ENCODE results near the gene ADAR. TPM values are rescaled to one million over a fixed set of nuclear protein-coding genes. Genes with fewer than 3 reads are reported as not detected.
"Not testable (repeated sequence)": the region's sequence is repeated elsewhere in the genome, so short reads cannot be mapped to it uniquely, and the experiment has no call there.

The ADAR gene
- total RNA-seq = 100 to 1,000 TPM in 4 of 8 experiments, 10 to 100 TPM in 4; 56.8 to 127 (median 96.1) TPM

GRCh38 chr1:154607609-154608396 is at the start of gene ADAR:
Gene ADAR (minus strand): TSS chr1:154608186. CDS start chr1:154608006, 180 bp downstream.
- in situ Hi-C loops (cut with MboI; ENCODE audit: low pct_unique_long_range_greater_than_20kb in 2 of 9, low sequenced_read_pairs in 9 of 9, unreplicated experiment in 9 of 9) = no loop called here
- WGBS, 10 experiments = 0 to 4% (median 1%) methylated on average over 1 to 28 of the region's 59 CpGs; no CpG with 5 or more reads in 3 of the 10 experiments

GRCh38 chr1:154657556-154657955 is 49.6 kb upstream of the ADAR start:
- Histone ChIP-seq H3K27ac (no peak overlapping the region), H3K4me1 (replicated peaks in 1 of 2) (no peaks in the 10 kb centered on the region), H3K4me3 (no peak overlapping the region)
- in situ Hi-C loops (cut with MboI; ENCODE audit: low pct_unique_long_range_greater_than_20kb in 2 of 9, low sequenced_read_pairs in 9 of 9, unreplicated experiment in 9 of 9) = loop anchor here in 4 of 9 experiments (25.0 kb wide), 2 partner anchors 105 to 230 kb away; no protein-coding TSS in a partner anchor
- WGBS, 10 experiments = 0 to 64% (median 43%) methylated on average over 1 to 2 of the region's 2 CpGs; no CpG with 5 or more reads in 5 of the 10 experiments
- ATAC-seq (replicated peaks in 6 of 8) = no peak

More at GRCh38 chr1:154607609-154608396, at the start of gene ADAR:
- peak; percentile 67 to 89 (median 73) for ATAC-seq (replicated peaks in 6 of 8)
- H3K27ac ChIP-seq = peak within 1 kb of the TSS; percentile 58 to 91
- H3K4me1 ChIP-seq (replicated peaks in 1 of 2) = peaks cover 24 to 25% of the 10 kb centered on the region in 2 donors
- peak within 1 kb of the TSS; percentile 42 to 90 (median 64) for H3K4me3 ChIP-seq

- ATAC-seq (replicated peaks in 6 of 8) = no peak
- Histone ChIP-seq H3K4me3 (no peak overlapping the region), H3K27ac (no peak overlapping the region), H3K4me1 (replicated peaks in 1 of 2) (no peaks in the 10 kb centered on the region)
- in situ Hi-C loops (cut with MboI; ENCODE audit: low pct_unique_long_range_greater_than_20kb in 2 of 9, low sequenced_read_pairs in 9 of 9, unreplicated experiment in 9 of 9) = loop anchor here in 4 of 9 experiments (25.0 kb wide), 2 partner anchors 109 to 234 kb away; no protein-coding TSS in a partner anchor
Measured at GRCh38 chr1:154652893-154653292, 44.9 kb upstream of the ADAR start.

- WGBS, 10 experiments = 86 to 100% (median 96%) methylated on average over 1 to 3 of the region's 3 CpGs
- H3K27ac ChIP-seq; in situ Hi-C loops (cut with MboI; ENCODE audit: low pct_unique_long_range_greater_than_20kb in 2 of 9, low sequenced_read_pairs in 9 of 9, unreplicated experiment in 9 of 9); H3K4me3 ChIP-seq; ATAC-seq (replicated peaks in 6 of 8); H3K4me1 ChIP-seq (replicated peaks in 1 of 2): not testable (repeated sequence)
Measured at GRCh38 chr1:154644724-154645123, 36.7 kb upstream of the ADAR start.

GRCh38 chr1:154641534-154641933 is 33.5 kb upstream of the ADAR start:
- in situ Hi-C loops (cut with MboI; ENCODE audit: low pct_unique_long_range_greater_than_20kb in 2 of 9, low sequenced_read_pairs in 9 of 9, unreplicated experiment in 9 of 9) = no loop called here

GRCh38 chr1:154639876-154640275 is 31.9 kb upstream of the ADAR start:
- Histone ChIP-seq H3K27ac (no peak overlapping the region), H3K4me3 (no peak overlapping the region), H3K4me1 (replicated peaks in 1 of 2) (no peaks in the 10 kb centered on the region)
- in situ Hi-C loops (cut with MboI; ENCODE audit: low pct_unique_long_range_greater_than_20kb in 2 of 9, low sequenced_read_pairs in 9 of 9, unreplicated experiment in 9 of 9) = no loop called here
- ATAC-seq (replicated peaks in 6 of 8) = no peak

More at GRCh38 chr1:154641534-154641933, 33.5 kb upstream of the ADAR start:
- Histone ChIP-seq H3K4me3 (no peak overlapping the region), H3K27ac (no peak overlapping the region), H3K4me1 (replicated peaks in 1 of 2) (no peaks in the 10 kb centered on the region)
- no peak for ATAC-seq (replicated peaks in 6 of 8)
- 22 to 100% (median 91%) methylated on average over 1 of the region's 1 CpG for WGBS, 10 experiments

- H3K4me3 ChIP-seq = no peak overlapping the region
- no peaks in the 10 kb centered on the region for H3K4me1 ChIP-seq (replicated peaks in 1 of 2)
- no peak overlapping the region for H3K27ac ChIP-seq
- ATAC-seq (replicated peaks in 6 of 8) = peak in 3 of 8 experiments; percentile 41 to 91 (median 88)
- in situ Hi-C loops (cut with MboI; ENCODE audit: low pct_unique_long_range_greater_than_20kb in 2 of 9, low sequenced_read_pairs in 9 of 9, unreplicated experiment in 9 of 9) = no loop called here
- 0 to 75% (median 56%) methylated on average over 1 to 2 of the region's 2 CpGs for WGBS, 10 experiments
Measured at GRCh38 chr1:154635171-154635570, 27.2 kb upstream of the ADAR start.

GRCh38 chr1:154629675-154630073 is 21.7 kb upstream of the ADAR start:
- no peak for ATAC-seq (replicated peaks in 6 of 8)
- in situ Hi-C loops (cut with MboI; ENCODE audit: low pct_unique_long_range_greater_than_20kb in 2 of 9, low sequenced_read_pairs in 9 of 9, unreplicated experiment in 9 of 9) = no loop called here
- H3K27ac ChIP-seq = no peak overlapping the region
- H3K4me3 ChIP-seq = no peak overlapping the region
- peaks cover 11 to 12% of the 10 kb centered on the region in 2 donors for H3K4me1 ChIP-seq (replicated peaks in 1 of 2)
- WGBS, 10 experiments = no CpG with 5 or more reads among the region's 1 CpG

- WGBS, 10 experiments = 88 to 100% (median 97%) methylated on average over 1 of the region's 1 CpG; no CpG with 5 or more reads in 6 of the 10 experiments
- in situ Hi-C loops (cut with MboI; ENCODE audit: low pct_unique_long_range_greater_than_20kb in 2 of 9, low sequenced_read_pairs in 9 of 9, unreplicated experiment in 9 of 9) = no loop called here
Measured at GRCh38 chr1:154629061-154629674, 21.2 kb upstream of the ADAR start.

GRCh38 chr1:154628121-154628405 is 20.1 kb upstream of the ADAR start:
- WGBS, 10 experiments = 0 to 38% (median 5%) methylated on average over 2 to 5 of the region's 5 CpGs
- in situ Hi-C loops (cut with MboI; ENCODE audit: low pct_unique_long_range_greater_than_20kb in 2 of 9, low sequenced_read_pairs in 9 of 9, unreplicated experiment in 9 of 9) = no loop called here
- Histone ChIP-seq H3K4me3 (peak overlapping the region; percentile 89 to 100 (median 98)), H3K4me1 (replicated peaks in 1 of 2) (peaks cover 11 to 12% of the 10 kb centered on the region in 2 donors), H3K27ac (peak overlapping the region; percentile 98 to 99)
- ATAC-seq (replicated peaks in 6 of 8) = peak in 3 of 8 experiments; percentile 3 to 4 (median 4)

More at GRCh38 chr1:154629061-154629674, 21.2 kb upstream of the ADAR start:
- Histone ChIP-seq H3K4me1 (replicated peaks in 1 of 2) (peaks cover 11 to 12% of the 10 kb centered on the region in 2 donors), H3K27ac (no peak overlapping the region), H3K4me3 (no peak overlapping the region)
- no peak for ATAC-seq (replicated peaks in 6 of 8)

- peak; percentile 78 to 90 (median 80) for ATAC-seq (replicated peaks in 6 of 8)
- H3K27ac ChIP-seq = peak overlapping the region; percentile 98 to 99
- peaks cover 11 to 12% of the 10 kb centered on the region in 2 donors for H3K4me1 ChIP-seq (replicated peaks in 1 of 2)
- peak overlapping the region; percentile 89 to 100 (median 98) for H3K4me3 ChIP-seq
- in situ Hi-C loops (cut with MboI; ENCODE audit: low pct_unique_long_range_greater_than_20kb in 2 of 9, low sequenced_read_pairs in 9 of 9, unreplicated experiment in 9 of 9) = no loop called here
- WGBS, 10 experiments = 0 to 12% (median 0%) methylated on average over 2 to 26 of the region's 70 CpGs; no CpG with 5 or more reads in 2 of the 10 experiments
Measured at GRCh38 chr1:154627257-154628120, 19.5 kb upstream of the ADAR start.

- Histone ChIP-seq H3K27ac (peak overlapping the region; percentile 98 to 99), H3K4me1 (replicated peaks in 1 of 2) (peaks cover 12 to 15% of the 10 kb centered on the region in 2 donors), H3K4me3 (peak overlapping the region; percentile 89 to 100 (median 98))
- in situ Hi-C loops (cut with MboI; ENCODE audit: low pct_unique_long_range_greater_than_20kb in 2 of 9, low sequenced_read_pairs in 9 of 9, unreplicated experiment in 9 of 9) = no loop called here
- 0 to 43% (median 25%) methylated on average over 1 to 10 of the region's 10 CpGs; no CpG with 5 or more reads in 1 of the 10 experiments for WGBS, 10 experiments
- peak; percentile 39 to 59 (median 54) for ATAC-seq (replicated peaks in 6 of 8)
Measured at GRCh38 chr1:154626456-154627256, 18.7 kb upstream of the ADAR start.
